GM21360 (cell line): ENCODE measurements around the gene MAP4K5.

ENCODE experiments used
- ATAC-seq: cut with Tn5 transposase; IDR thresholded peaks from one replicate; pipeline ENCODE4 v1.9.1; 2021; ENCODE audit warnings: mild to moderate bottlenecking, moderate library complexity; ENCODE audit not compliant: unreplicated experiment

Gene MAP4K5

GRCh38 chr14:50479041-50479440 lies 53.3 kb downstream of the MAP4K5 start:
- no peak for ATAC-seq

GRCh38 chr14:50477760-50478159 lies 54.6 kb downstream of the MAP4K5 start:
- ATAC-seq = no peak

GRCh38 chr14:50476134-50476533 lies 56.2 kb downstream of the MAP4K5 start:
- no peak for ATAC-seq

GRCh38 chr14:50475460-50475859 lies 56.9 kb downstream of the MAP4K5 start:
- ATAC-seq = no peak

- ATAC-seq = no peak
These were observed 60.4 kb downstream of the MAP4K5 start for GRCh38 chr14:50471838-50472465.

GRCh38 chr14:50469982-50470381 lies 62.4 kb downstream of the MAP4K5 start:
- ATAC-seq = no peak

- ATAC-seq = no peak
These were observed 70.3 kb downstream of the MAP4K5 start for GRCh38 chr14:50462111-50462510.

GRCh38 chr14:50453869-50454268 lies 78.5 kb downstream of the MAP4K5 start:
- no peak for ATAC-seq

- ATAC-seq = no peak
These were observed 79.2 kb downstream of the MAP4K5 start for GRCh38 chr14:50452979-50453705.

DNA sequence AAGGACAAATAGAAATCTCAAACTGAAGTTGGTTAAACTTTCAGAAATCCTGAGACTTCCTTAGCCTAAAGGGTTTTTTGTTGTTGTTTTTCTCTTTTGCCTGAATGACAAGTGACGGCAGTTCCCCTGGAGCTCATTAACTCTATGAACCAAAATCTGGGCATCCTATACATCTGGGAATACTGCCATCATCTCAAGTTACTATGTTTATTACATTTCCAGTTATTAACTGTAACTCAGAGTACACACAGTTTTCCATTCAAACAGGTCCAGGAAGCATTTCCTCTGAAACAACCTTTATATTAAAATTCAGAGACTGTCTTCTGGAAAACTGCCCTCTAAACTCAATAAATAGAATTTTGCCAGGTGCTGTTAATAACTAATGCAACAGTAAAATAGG lies 80.1 kb downstream of the MAP4K5 start:
- no peak for ATAC-seq

GRCh38 chr14:50451854-50452253 lies 80.5 kb downstream of the MAP4K5 start:
- no peak for ATAC-seq

DNA sequence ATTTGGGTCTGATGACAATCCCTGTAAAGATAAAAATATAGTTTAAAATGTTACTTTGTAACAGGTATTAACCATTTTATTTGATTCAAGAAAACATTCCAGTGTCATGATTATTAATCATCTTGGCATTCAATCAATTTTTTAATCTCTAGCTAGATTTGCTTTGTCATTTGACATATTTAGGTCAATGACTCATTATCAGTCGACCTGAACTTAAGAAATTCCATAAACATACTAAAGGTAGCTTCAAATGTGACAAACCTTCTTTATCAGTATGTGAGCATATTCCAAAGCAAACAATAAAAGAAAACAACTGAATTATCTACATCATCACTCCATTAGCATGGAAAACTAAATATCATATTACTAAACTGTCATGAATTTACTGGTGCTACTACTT lies 84.9 kb downstream of the MAP4K5 start:
- ATAC-seq = no peak

GRCh38 chr14:50434528-50434927 lies 97.8 kb downstream of the MAP4K5 start:
- no peak for ATAC-seq

DNA sequence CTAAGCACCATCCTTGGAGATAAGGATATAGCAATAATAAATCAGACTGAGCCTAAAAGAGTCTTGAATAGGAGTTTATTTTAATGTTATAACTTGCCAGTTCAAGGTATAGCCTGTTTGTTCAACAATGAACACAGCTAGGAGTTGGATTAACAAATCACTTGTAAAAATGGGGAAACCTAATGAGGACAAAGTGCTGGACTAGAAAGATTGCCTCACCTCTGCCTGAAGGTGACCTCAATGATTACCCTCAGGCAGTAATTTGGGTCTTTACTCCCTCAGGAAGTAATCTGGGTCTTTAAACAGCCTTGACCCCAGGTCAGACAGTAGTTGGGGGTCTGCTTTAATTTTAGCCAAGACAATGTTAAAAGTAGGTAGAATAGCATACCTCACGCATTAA lies 100.2 kb downstream of the MAP4K5 start:
- no peak for ATAC-seq

DNA sequence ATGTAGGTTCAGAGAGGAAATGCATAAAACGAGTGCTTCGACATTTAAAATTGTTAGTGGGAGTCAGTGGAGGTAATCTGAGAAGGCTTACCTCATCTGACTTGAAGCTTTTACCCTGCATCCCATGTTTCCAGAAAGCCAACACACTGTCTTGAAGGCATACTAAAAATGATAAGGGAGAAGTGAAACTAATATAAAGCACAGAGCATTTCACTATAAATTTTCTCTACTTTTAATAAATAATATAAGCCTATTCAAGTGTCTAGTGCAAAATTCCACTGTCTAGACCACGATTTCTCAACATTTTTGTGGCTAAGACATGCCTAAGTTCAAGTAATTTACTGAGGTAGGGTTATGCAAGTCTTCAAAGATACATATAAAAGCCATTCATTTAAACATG lies 106.6 kb downstream of the MAP4K5 start:
- ATAC-seq = no peak

GRCh38 chr14:50425105-50425504 lies 107.3 kb downstream of the MAP4K5 start:
- ATAC-seq = no peak

GRCh38 chr14:50423529-50423928 lies 108.8 kb downstream of the MAP4K5 start:
- no peak for ATAC-seq

GRCh38 chr14:50421499-50421898 lies 110.9 kb downstream of the MAP4K5 start:
- no peak for ATAC-seq

DNA sequence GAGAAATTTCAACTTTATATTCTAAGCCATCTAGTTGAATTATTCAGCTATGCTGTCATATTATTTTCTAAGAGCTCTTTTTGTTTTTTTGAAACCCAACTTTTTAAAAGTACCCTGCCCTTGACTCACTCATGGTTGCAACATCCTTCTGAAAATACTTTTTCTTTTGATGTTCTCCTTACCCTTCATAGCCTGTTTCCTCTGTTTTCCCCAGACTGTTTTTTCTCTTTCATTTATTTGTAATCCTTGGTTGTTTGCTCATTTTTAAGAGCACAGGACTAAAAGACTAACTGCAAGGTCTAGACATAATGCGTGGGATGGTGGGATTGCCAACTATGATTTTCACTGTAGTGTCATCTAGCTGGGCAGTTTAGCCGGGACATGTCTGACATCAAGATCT lies 114.5 kb downstream of the MAP4K5 start:
- ATAC-seq = no peak

DNA sequence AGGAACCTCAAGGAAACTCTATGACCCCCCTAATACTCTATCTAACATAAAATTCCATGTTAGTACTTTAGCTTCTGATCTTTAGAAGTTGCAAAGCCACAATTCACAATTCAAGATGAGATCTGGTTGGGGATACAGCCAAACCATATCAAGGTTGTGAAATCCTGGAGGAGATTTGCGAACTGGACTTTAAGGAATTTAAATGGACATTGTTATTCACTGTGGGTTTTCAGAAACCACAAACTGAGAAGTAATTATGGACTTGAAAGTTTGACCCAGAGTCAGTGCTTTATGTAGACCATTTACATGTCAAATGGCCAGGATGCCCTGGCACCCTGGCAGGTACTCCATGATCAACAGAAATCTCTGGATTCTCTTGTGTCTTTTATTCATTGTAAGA lies 121.4 kb downstream of the MAP4K5 start:
- ATAC-seq = no peak

- no peak for ATAC-seq
These were observed 122.3 kb downstream of the MAP4K5 start for GRCh38 chr14:50410071-50410470.

DNA sequence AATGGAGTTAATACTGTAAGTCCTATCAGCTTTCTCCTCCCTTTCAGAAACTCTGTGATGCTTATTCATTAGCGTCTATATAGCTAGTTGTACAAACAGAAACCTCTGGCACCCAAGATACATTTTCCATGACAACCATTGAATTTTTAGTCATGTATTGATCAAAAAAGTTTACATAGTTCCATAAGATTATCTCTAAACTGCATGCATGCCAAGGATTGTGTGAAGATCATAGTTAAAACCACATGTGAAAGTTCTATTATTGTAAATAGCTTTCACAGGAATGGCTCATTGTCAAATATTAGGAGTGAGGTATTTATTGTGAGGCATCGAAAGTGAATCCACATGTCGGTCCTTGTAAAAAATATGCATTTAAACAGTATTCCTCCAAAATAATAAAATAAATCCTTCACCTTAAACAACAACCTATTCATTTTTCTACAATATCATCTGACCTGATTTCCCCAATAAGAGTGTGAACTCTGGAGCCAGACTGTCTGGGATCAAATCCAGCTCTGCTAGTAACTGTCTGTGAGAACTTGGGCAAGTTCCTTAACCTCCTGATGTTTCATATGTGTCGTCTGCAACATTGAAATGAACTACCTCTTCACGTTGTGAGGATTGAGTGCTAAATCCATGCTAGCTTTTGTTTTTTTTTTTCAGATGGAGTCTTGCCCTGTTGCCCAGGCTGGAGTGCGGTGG lies 125.1 kb downstream of the MAP4K5 start:
- no peak for ATAC-seq
